ENCODE results near the gene LRRC49. TPM values are rescaled to one million over a fixed set of nuclear protein-coding genes. Genes with fewer than 3 reads are reported as not detected.

LRRC49 gene
- total RNA-seq, 1 donor, result 18.1 TPM

- H3K79me2 ChIP-seq (ENCODE audit: insufficient read depth, low read length), result no peaks in the 10 kb centered on the region
- H3K36me3 ChIP-seq (ENCODE audit: insufficient read depth, low read length), result no peaks in the 10 kb centered on the region
- no peak for DNase-seq (ENCODE audit: insufficient read length, low spot score, missing footprints)
- TF ChIP-seq CTCF (IDR thresholded peaks at IDR 0.05; ENCODE audit: extremely low read depth, low read depth, low read length), result no peak
- H2AFZ ChIP-seq (ENCODE audit: low read length), result no peak overlapping the region
- H3K9me3 ChIP-seq (ENCODE audit: low read depth, low read length), result no peaks in the 10 kb centered on the region
- no peaks in the 10 kb centered on the region for H3K27me3 ChIP-seq (ENCODE audit: insufficient read depth, low read length)
- H3K4me1 ChIP-seq (ENCODE audit: insufficient read depth, low read length), result peaks cover 15% of the 10 kb centered on the region
- H3K4me2 ChIP-seq (ENCODE audit: insufficient read depth, low read length), result no peak overlapping the region
- no peak overlapping the region for H3K27ac ChIP-seq (ENCODE audit: low read depth, low read length)
- no peak overlapping the region for H3K4me3 ChIP-seq (ENCODE audit: insufficient read depth, low read length)
- no peaks in the 10 kb centered on the region for H4K20me1 ChIP-seq (ENCODE audit: insufficient read depth, low read length)
Observed at GRCh38 chr15:70882361-70882760, 10.3 kb upstream of the LRRC49 start.

GRCh38 chr15:70892912-70893560 lies 410 bp downstream of the LRRC49 start:
- no peaks in the 10 kb centered on the region for H3K36me3 ChIP-seq (ENCODE audit: insufficient read depth, low read length)
- H3K4me1 ChIP-seq (ENCODE audit: insufficient read depth, low read length), result peaks cover 12% of the 10 kb centered on the region
- H3K27ac ChIP-seq (ENCODE audit: low read depth, low read length), result peak overlapping the region; percentile 87
- peak overlapping the region; percentile 90 for H3K4me2 ChIP-seq (ENCODE audit: insufficient read depth, low read length)
- peak overlapping the region; percentile 78 for H3K4me3 ChIP-seq (ENCODE audit: insufficient read depth, low read length)
- peak; percentile 81 for TF ChIP-seq CTCF (IDR thresholded peaks at IDR 0.05; ENCODE audit: extremely low read depth, low read depth, low read length)
- H4K20me1 ChIP-seq (ENCODE audit: insufficient read depth, low read length), result no peaks in the 10 kb centered on the region
- peak; percentile 71 for DNase-seq (ENCODE audit: insufficient read length, low spot score, missing footprints)
- peak overlapping the region; percentile 95 for H2AFZ ChIP-seq (ENCODE audit: low read length)
- H3K9me3 ChIP-seq (ENCODE audit: low read depth, low read length), result no peaks in the 10 kb centered on the region
- no peaks in the 10 kb centered on the region for H3K27me3 ChIP-seq (ENCODE audit: insufficient read depth, low read length)
- peaks cover 20% of the 10 kb centered on the region for H3K79me2 ChIP-seq (ENCODE audit: insufficient read depth, low read length)

- Histone ChIP-seq H3K27ac (ENCODE audit: low read depth, low read length) (peak overlapping the region; percentile 30), H3K4me1 (ENCODE audit: insufficient read depth, low read length) (peaks cover 12% of the 10 kb centered on the region), H3K36me3 (ENCODE audit: insufficient read depth, low read length) (no peaks in the 10 kb centered on the region), H2AFZ (ENCODE audit: low read length) (peak overlapping the region; percentile 42), H3K79me2 (ENCODE audit: insufficient read depth, low read length) (no peaks in the 10 kb centered on the region), H3K4me3 (ENCODE audit: insufficient read depth, low read length) (no peak overlapping the region), H3K27me3 (ENCODE audit: insufficient read depth, low read length) (no peaks in the 10 kb centered on the region), H4K20me1 (ENCODE audit: insufficient read depth, low read length) (no peaks in the 10 kb centered on the region), H3K4me2 (ENCODE audit: insufficient read depth, low read length) (no peak overlapping the region), H3K9me3 (ENCODE audit: low read depth, low read length) (no peaks in the 10 kb centered on the region)
- TF ChIP-seq CTCF (IDR thresholded peaks at IDR 0.05; ENCODE audit: extremely low read depth, low read depth, low read length), result no peak
- DNase-seq (ENCODE audit: insufficient read length, low spot score, missing footprints), result no peak
Observed at GRCh38 chr15:70902107-70902506, 9.5 kb downstream of the LRRC49 start.

GRCh38 chr15:70906842-70907241 lies 14.2 kb downstream of the LRRC49 start:
- Histone ChIP-seq H3K79me2 (ENCODE audit: insufficient read depth, low read length) (no peaks in the 10 kb centered on the region), H3K4me3 (ENCODE audit: insufficient read depth, low read length) (no peak overlapping the region), H3K9me3 (ENCODE audit: low read depth, low read length) (peaks cover 5% of the 10 kb centered on the region), H2AFZ (ENCODE audit: low read length) (no peak overlapping the region), H3K27ac (ENCODE audit: low read depth, low read length) (no peak overlapping the region), H3K36me3 (ENCODE audit: insufficient read depth, low read length) (no peaks in the 10 kb centered on the region), H3K4me2 (ENCODE audit: insufficient read depth, low read length) (no peak overlapping the region), H3K27me3 (ENCODE audit: insufficient read depth, low read length) (no peaks in the 10 kb centered on the region), H4K20me1 (ENCODE audit: insufficient read depth, low read length) (no peaks in the 10 kb centered on the region), H3K4me1 (ENCODE audit: insufficient read depth, low read length) (peaks cover 8% of the 10 kb centered on the region)
- TF ChIP-seq CTCF (IDR thresholded peaks at IDR 0.05; ENCODE audit: extremely low read depth, low read depth, low read length), result no peak
- no peak for DNase-seq (ENCODE audit: insufficient read length, low spot score, missing footprints)

Data from osteoblast (primary cell).